ENCODE measurements around the gene EVC.
"Not testable (repeated sequence)": the region's sequence is repeated elsewhere in the genome, so short reads cannot be mapped to it uniquely, and the experiment has no call there.

The EVC gene

GRCh38 chr4:5851637-5852301, 140.8 kb downstream of the EVC start:
- DNase-seq (ENCODE audit: low read depth): no peak

GRCh38 chr4:5852523-5853202, 141.7 kb downstream of the EVC start:
- DNase-seq (ENCODE audit: low read depth): no peak

- DNase-seq (ENCODE audit: low read depth): no peak
Measured at GRCh38 chr4:5854929-5855328, 143.9 kb downstream of the EVC start.

- not testable (repeated sequence) for DNase-seq (ENCODE audit: low read depth)
Measured at GRCh38 chr4:5856362-5856761, 145.4 kb downstream of the EVC start.

GRCh38 chr4:5857199-5857598, 146.2 kb downstream of the EVC start:
- DNase-seq (ENCODE audit: low read depth): no peak

- DNase-seq (ENCODE audit: low read depth): no peak
Measured at GRCh38 chr4:5858020-5858769, 147.2 kb downstream of the EVC start.

- no peak for DNase-seq (ENCODE audit: low read depth)
Measured at GRCh38 chr4:5863461-5864113, 152.6 kb downstream of the EVC start.
